NCI-H774 (cell line): ENCODE data around the gene GABRG3.

ENCODE experiments used
- DNase-seq: peaks from one replicate; lab custom pipeline; 2025; lab: John Stamatoyannopoulos, UW

GABRG3 gene

GRCh38 chr15:27249046-27249759 is 278.2 kb downstream of the GABRG3 start:
- DNase-seq: no peak

- no peak for DNase-seq
These were observed 278.8 kb downstream of the GABRG3 start for GRCh38 chr15:27249760-27250109.

- DNase-seq: peak; percentile 71
These were observed 279.2 kb downstream of the GABRG3 start for GRCh38 chr15:27250223-27250622.

- DNase-seq: no peak
These were observed 283.1 kb downstream of the GABRG3 start for GRCh38 chr15:27254055-27254454.

GRCh38 chr15:27254801-27255200 is 283.8 kb downstream of the GABRG3 start:
- DNase-seq: no peak

- no peak for DNase-seq
These were observed 285.5 kb downstream of the GABRG3 start for GRCh38 chr15:27256446-27256845.

GRCh38 chr15:27258287-27258686 is 287.3 kb downstream of the GABRG3 start:
- no peak for DNase-seq

- no peak for DNase-seq
These were observed 289.5 kb downstream of the GABRG3 start for GRCh38 chr15:27260523-27260922.

GRCh38 chr15:27268923-27269322 is 297.9 kb downstream of the GABRG3 start:
- no peak for DNase-seq

- peak; percentile 75 for DNase-seq
These were observed 300.3 kb downstream of the GABRG3 start for GRCh38 chr15:27271258-27271657.

- no peak for DNase-seq
These were observed 301.4 kb downstream of the GABRG3 start for GRCh38 chr15:27272427-27272826.

GRCh38 chr15:27273506-27273905 is 302.5 kb downstream of the GABRG3 start:
- DNase-seq: no peak

- DNase-seq: no peak
These were observed 307.8 kb downstream of the GABRG3 start for GRCh38 chr15:27278761-27279160.

GRCh38 chr15:27292641-27293040 is 321.7 kb downstream of the GABRG3 start:
- no peak for DNase-seq

- no peak for DNase-seq
These were observed 322.6 kb downstream of the GABRG3 start for GRCh38 chr15:27293607-27294006.

- DNase-seq: no peak
These were observed 346.8 kb downstream of the GABRG3 start for GRCh38 chr15:27317736-27318135.

GRCh38 chr15:27323801-27324200 is 352.8 kb downstream of the GABRG3 start:
- no peak for DNase-seq

- DNase-seq: no peak
These were observed 354.1 kb downstream of the GABRG3 start for GRCh38 chr15:27324886-27325615.

GRCh38 chr15:27327467-27328025 is 356.6 kb downstream of the GABRG3 start:
- DNase-seq: no peak

- no peak for DNase-seq
These were observed 357.2 kb downstream of the GABRG3 start for GRCh38 chr15:27328186-27328585.

- peak; percentile 24 for DNase-seq
These were observed 357.6 kb downstream of the GABRG3 start for GRCh38 chr15:27328608-27329007.

GRCh38 chr15:27330326-27330725 is 359.3 kb downstream of the GABRG3 start:
- no peak for DNase-seq

GRCh38 chr15:27336676-27337075 is 365.7 kb downstream of the GABRG3 start:
- no peak for DNase-seq
